GM12875 (cell line): ENCODE data around the gene CYP4Z1.
"Not testable (repeated sequence)": the region's sequence is repeated elsewhere in the genome, so short reads cannot be mapped to it uniquely, and the experiment has no call there.

ENCODE experiments used
- H3K4me3 ChIP-seq: one replicate; pipeline ENCODE4 v1.5.1; 2011; ENCODE audit warnings: low read depth, low read length, control low read depth
- CTCF ChIP-seq: IDR thresholded peaks from 2 replicates; pipeline ENCODE4 v1.5.1; 2011; ENCODE audit warnings: low read depth, mild to moderate bottlenecking, control low read depth, inconsistent platforms, low read length, moderate library complexity, borderline replicate concordance; ENCODE audit not compliant: insufficient read depth

CYP4Z1 gene

GRCh38 chr1:47143654-47144053 is 76.6 kb downstream of the CYP4Z1 start:
- H3K4me3 ChIP-seq: not testable (repeated sequence)
- peak; percentile 42; the same call in 1 of the 2 replicates for TF ChIP-seq CTCF

- not testable (repeated sequence) for H3K4me3 ChIP-seq
Observed at GRCh38 chr1:47146495-47146894, 79.5 kb downstream of the CYP4Z1 start.

- no peak overlapping the region for H3K4me3 ChIP-seq
Observed at GRCh38 chr1:47147047-47147785, 80.2 kb downstream of the CYP4Z1 start.

GRCh38 chr1:47149162-47149561 is 82.1 kb downstream of the CYP4Z1 start:
- not testable (repeated sequence) for H3K4me3 ChIP-seq

More at GRCh38 chr1:47147047-47147785, 80.2 kb downstream of the CYP4Z1 start:
- TF ChIP-seq CTCF: no peak

- H3K4me3 ChIP-seq: not testable (repeated sequence)
Observed at GRCh38 chr1:47156457-47156856, 89.4 kb downstream of the CYP4Z1 start.

GRCh38 chr1:47157957-47158356 is 90.9 kb downstream of the CYP4Z1 start:
- H3K4me3 ChIP-seq: not testable (repeated sequence)

GRCh38 chr1:47160716-47161115 is 93.7 kb downstream of the CYP4Z1 start:
- no peak overlapping the region for H3K4me3 ChIP-seq
- no peak for TF ChIP-seq CTCF

GRCh38 chr1:47161298-47162040 is 94.4 kb downstream of the CYP4Z1 start:
- no peak for TF ChIP-seq CTCF
- no peak overlapping the region for H3K4me3 ChIP-seq

GRCh38 chr1:47164552-47164951 is 97.5 kb downstream of the CYP4Z1 start:
- no peak for TF ChIP-seq CTCF
- H3K4me3 ChIP-seq: no peak overlapping the region
